Measurements from ENCODE around the gene VWA5B1.
"Not testable (repeated sequence)": the region's sequence is repeated elsewhere in the genome, so short reads cannot be mapped to it uniquely, and the experiment has no call there.

DNA sequence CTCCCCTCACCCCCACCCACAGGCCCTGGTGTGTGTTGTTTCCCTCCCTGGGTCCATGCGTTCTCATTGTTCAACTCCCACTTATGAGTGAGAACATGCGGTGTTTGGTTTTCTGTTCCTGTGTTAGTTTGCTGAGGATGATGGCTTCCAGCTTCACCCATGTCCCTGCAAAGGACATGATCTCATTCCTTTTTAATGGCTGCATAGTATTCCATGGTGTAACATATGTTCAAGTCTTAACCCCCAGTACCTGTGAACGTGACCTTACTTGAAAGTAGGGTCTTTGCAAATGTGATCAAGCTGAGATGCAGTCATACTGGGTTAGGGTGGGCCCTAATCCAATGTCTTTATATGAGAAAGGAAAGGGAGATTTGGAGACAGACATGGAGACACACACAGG lies 3.0 kb upstream of the VWA5B1 start:
- TF ChIP-seq, protein P1, sequence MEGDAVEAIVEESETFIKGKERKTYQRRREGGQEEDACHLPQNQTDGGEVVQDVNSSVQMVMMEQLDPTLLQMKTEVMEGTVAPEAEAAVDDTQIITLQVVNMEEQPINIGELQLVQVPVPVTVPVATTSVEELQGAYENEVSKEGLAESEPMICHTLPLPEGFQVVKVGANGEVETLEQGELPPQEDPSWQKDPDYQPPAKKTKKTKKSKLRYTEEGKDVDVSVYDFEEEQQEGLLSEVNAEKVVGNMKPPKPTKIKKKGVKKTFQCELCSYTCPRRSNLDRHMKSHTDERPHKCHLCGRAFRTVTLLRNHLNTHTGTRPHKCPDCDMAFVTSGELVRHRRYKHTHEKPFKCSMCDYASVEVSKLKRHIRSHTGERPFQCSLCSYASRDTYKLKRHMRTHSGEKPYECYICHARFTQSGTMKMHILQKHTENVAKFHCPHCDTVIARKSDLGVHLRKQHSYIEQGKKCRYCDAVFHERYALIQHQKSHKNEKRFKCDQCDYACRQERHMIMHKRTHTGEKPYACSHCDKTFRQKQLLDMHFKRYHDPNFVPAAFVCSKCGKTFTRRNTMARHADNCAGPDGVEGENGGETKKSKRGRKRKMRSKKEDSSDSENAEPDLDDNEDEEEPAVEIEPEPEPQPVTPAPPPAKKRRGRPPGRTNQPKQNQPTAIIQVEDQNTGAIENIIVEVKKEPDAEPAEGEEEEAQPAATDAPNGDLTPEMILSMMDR (IDR thresholded peaks at IDR 0.05 in 8 of 11, conservative IDR thresholded peaks at IDR 0.05 in 3 of 11): not testable (repeated sequence)
- TF ChIP-seq POLR2AphosphoS5, POLR2A (IDR thresholded peaks at IDR 0.05): not testable (repeated sequence)

Data from spleen (tissue), 7 donors.